ENCODE measurements around the gene SPO11.

The SPO11 gene

DNA sequence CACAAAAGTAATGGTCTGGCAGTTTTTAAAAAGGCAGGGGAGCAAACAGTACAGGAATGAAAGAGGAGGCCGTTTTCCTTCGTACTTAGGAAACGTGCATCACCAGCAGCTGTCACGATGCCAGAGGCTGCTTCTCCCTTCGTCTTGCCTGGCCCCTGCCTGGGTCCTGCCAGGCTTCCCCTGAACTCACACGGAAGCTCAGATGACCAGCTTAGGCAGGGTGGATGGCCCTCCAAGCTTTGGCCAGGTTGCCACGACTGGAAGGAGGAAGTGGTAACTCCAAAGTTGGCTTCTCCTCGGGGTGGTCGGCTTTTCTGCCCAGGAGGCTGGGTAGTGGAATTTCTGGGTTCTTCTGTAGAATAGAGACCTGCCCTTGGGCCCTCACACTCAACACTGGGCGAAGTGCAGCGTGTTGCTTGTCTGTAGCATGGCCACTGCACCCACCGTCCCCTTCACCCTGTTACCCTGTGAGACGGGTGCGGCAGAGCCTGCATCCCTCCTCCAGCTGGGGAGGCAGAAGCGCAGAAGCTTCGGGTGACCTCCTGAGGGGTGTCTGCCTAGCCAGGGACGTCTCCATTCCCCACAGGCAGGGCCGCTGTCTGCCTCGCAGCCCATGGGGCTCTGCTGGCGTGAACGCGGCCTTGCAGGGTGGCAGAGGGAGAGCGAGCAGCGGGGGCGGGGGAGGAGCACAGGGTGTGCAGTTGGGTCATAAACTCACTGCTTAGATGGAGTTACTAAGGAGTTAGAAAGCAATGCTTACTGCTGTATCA, 43.2 kb downstream of the SPO11 start:
- in situ Hi-C loops (cut with MboI; ENCODE audit: low sequenced_read_pairs) = no loop called here

DNA sequence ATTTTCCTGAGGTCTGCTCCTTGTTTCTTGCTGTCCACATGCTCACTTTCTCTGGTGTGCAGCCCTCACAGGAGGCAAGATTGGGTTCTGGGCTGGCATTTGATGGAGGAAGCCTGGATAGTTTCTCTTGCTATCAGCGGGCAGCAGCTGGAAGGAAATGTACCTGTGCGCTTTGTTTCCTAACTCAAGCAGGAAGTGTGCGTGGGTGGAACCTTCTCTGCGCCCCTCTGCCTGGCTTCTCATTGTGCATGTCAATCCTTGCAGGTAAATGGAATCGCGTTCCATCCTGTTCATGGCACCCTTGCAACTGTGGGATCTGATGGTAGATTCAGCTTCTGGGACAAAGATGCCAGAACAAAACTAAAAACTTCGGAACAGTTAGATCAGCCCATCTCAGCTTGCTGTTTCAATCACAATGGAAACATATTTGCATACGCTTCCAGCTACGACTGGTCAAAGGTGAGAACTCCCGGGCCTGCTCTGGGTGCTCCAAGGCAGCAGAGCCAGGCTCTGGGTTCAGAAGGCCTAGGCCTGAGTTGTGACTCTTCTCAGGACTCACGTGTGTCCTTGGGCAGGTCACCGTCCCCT, 44.8 kb downstream of the SPO11 start:
- in situ Hi-C loops (cut with MboI; ENCODE audit: low sequenced_read_pairs) = no loop called here

- in situ Hi-C loops (cut with MboI; ENCODE audit: low sequenced_read_pairs) = no loop called here
These were observed 45.5 kb downstream of the SPO11 start for GRCh38 chr20:57374931-57375651.

- in situ Hi-C loops (cut with MboI; ENCODE audit: low sequenced_read_pairs) = no loop called here
These were observed 46.1 kb downstream of the SPO11 start for GRCh38 chr20:57375652-57376230.

GRCh38 chr20:57377350-57377749, 47.7 kb downstream of the SPO11 start:
- in situ Hi-C loops (cut with MboI; ENCODE audit: low sequenced_read_pairs) = no loop called here

GRCh38 chr20:57378107-57378506, 48.5 kb downstream of the SPO11 start:
- in situ Hi-C loops (cut with MboI; ENCODE audit: low sequenced_read_pairs) = no loop called here

- in situ Hi-C loops (cut with MboI; ENCODE audit: low sequenced_read_pairs) = no loop called here
These were observed 49.2 kb downstream of the SPO11 start for GRCh38 chr20:57378646-57379262.

DNA sequence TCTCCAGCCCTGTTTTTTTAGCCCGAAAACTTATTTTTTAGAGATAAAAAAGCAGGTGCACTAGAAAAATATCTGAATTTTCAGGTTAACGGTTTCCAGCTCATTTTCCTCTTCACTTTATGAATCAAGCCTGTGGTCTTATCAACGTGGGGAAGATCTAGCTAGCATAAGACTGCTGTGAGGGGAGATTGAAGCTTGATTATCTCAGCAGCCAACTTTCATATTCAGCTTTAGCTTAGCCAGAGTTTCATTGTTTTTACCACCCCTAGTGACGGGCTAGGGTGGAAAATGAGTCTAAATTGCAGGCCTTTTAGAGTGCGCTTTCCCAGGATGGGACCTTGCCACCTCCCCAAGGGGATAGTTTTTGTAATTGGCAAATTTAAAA, 49.7 kb downstream of the SPO11 start:
- in situ Hi-C loops (cut with MboI; ENCODE audit: low sequenced_read_pairs) = no loop called here

- in situ Hi-C loops (cut with MboI; ENCODE audit: low sequenced_read_pairs) = no loop called here
These were observed 50.6 kb downstream of the SPO11 start for GRCh38 chr20:57380081-57380750.

DNA sequence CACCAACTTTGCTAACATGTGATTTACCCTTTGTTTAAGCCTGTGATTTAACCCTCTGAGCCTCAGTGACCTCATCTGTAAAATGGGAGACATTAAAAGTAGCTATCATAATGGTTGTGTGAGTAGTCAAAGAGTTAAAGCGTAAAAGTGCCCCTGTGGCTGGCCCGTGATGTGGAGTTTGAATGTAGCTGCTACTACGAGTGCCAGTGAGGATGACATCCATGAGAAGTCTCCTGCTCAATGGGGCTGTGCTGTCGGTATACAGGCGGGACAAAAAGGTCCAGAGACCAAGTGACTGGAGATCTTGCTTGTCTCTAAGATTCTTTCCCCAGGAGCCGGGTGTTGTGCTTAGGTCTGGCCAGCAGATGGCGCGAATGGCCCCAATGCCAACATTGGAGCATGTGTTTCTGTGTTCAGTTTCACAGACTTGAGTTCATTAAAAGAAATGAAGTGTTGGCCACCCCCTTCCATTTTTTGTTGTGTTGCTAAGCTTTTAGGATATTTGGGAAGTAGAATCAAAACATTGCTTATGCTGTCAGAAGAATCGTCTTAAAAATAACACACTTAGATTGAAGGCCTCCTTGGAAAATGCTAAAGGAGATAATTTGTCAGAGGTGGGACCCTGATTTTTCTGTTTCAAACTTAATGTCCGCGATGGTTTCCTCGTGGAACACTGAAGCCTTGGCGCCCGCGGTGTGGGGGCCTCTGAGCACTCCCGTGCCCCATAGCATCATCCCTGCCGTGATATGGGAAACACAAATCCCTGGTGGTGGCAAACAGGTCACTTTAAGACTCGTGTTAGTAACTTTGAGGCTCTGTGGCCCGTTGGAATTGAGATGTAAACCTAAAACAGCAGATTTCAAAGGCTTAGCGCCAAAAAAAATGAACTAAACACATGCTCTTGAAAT, 52.2 kb downstream of the SPO11 start:
- in situ Hi-C loops (cut with MboI; ENCODE audit: low sequenced_read_pairs) = no loop called here

DNA sequence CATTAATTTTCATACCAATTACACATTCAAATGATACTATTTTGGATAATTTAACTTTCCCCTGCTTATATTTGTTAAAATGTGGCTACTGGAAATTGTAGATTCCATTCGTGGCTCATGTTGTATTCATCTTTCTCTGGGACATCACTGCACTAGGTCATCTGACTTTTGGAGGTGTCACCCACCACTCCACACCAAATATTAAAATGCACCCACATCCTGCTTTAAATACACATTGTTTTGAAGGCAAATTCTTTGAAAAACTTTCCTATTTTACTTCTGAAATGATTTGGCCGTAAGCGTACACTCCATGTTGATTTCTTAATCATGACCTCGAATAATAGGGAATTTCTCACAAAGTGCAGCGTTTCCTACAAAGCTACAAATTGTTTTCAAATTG, 52.9 kb downstream of the SPO11 start:
- in situ Hi-C loops (cut with MboI; ENCODE audit: low sequenced_read_pairs) = no loop called here

DNA sequence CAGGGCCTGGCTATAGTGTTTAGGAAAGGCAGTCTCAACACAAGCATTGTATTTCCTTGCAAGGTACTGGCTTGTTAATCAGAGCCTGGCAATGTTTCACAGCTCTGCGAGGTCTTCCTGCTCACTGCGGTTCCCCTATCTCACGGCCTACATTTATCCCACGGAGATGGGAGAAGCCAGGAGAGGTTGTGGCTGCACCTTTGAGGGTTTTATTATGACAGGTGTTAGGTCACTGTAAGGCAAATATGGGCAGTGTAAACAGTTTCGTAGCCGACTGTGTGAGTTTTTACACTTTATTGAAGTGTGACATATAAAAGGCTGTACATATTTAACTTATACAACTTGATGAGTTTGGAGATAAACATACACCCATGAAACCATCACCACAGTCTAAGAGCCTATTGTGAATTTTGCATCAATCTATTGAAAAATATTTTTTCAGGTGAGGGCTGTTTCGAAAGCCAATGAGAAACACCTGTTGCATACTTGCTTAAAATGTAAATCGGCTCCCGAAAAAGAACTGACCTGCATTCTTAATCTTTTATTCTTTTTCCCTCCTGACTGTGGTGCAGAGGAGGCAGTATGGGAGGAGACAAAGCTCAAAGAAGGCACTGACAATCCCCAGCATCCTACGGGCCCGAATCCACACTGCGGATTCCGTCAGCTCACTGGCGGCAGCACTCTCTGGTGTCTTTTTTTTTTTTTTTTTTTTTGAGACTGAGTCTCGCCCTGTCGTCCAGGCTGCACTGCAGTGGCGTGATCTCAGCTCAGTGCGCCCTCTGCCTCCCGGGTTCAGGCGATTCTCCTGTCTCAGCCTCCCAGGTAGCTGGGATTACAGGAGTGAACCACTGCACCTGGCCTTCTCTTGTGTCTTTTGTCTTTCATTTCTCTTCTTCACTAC, 54.1 kb downstream of the SPO11 start:
- in situ Hi-C loops (cut with MboI; ENCODE audit: low sequenced_read_pairs) = no loop called here

GRCh38 chr20:57384486-57384885, 54.9 kb downstream of the SPO11 start:
- in situ Hi-C loops (cut with MboI; ENCODE audit: low sequenced_read_pairs) = no loop called here

- in situ Hi-C loops (cut with MboI; ENCODE audit: low sequenced_read_pairs) = loop anchor here (5.0 kb wide), 1 partner anchor 97 kb away; no protein-coding TSS in a partner anchor
These were observed 55.6 kb downstream of the SPO11 start for GRCh38 chr20:57384953-57385761.

- in situ Hi-C loops (cut with MboI; ENCODE audit: low sequenced_read_pairs) = loop anchor here (5.0 kb wide), 1 partner anchor 96 kb away; no protein-coding TSS in a partner anchor
These were observed 56.3 kb downstream of the SPO11 start for GRCh38 chr20:57385940-57386339.

GRCh38 chr20:57386762-57387161, 57.2 kb downstream of the SPO11 start:
- in situ Hi-C loops (cut with MboI; ENCODE audit: low sequenced_read_pairs) = loop anchor here (5.0 kb wide), 1 partner anchor 96 kb away; no protein-coding TSS in a partner anchor

GRCh38 chr20:57387463-57387862, 57.9 kb downstream of the SPO11 start:
- in situ Hi-C loops (cut with MboI; ENCODE audit: low sequenced_read_pairs) = loop anchor here (5.0 kb wide), 1 partner anchor 95 kb away; no protein-coding TSS in a partner anchor

Data from HL-60/S4 treated with retinoic acid at 250 ng/mL for 4 days and 3 days (cell line).